ENCODE measurements around the gene SEMA3G.
A peak's percentile ranks its signal among the peaks of the same experiment; 100 is the strongest.

Gene SEMA3G

DNA sequence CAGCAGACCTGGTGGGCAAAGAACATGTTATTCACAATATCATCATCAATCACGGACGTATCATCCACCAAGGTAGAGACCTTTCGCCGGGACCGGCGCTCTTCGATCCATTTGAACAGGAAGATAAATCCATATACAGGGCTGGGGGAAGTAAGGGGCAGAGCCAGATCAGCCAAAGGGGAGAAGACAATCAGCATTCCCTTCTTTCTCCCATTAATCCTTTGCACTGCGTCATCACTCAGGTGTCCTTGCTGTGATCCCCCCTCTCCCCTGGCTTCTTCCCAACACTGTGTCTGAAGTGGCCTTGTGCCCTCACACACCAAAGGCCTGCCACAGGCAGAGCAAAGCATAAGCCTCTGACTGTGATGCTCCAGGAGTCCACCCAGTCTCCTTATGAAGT, 36.4 kb downstream of the SEMA3G start:
- DNase-seq: peak; percentile 47

GRCh38 chr3:52407779-52408178, 37.1 kb downstream of the SEMA3G start:
- peak; percentile 55 for DNase-seq

DNA sequence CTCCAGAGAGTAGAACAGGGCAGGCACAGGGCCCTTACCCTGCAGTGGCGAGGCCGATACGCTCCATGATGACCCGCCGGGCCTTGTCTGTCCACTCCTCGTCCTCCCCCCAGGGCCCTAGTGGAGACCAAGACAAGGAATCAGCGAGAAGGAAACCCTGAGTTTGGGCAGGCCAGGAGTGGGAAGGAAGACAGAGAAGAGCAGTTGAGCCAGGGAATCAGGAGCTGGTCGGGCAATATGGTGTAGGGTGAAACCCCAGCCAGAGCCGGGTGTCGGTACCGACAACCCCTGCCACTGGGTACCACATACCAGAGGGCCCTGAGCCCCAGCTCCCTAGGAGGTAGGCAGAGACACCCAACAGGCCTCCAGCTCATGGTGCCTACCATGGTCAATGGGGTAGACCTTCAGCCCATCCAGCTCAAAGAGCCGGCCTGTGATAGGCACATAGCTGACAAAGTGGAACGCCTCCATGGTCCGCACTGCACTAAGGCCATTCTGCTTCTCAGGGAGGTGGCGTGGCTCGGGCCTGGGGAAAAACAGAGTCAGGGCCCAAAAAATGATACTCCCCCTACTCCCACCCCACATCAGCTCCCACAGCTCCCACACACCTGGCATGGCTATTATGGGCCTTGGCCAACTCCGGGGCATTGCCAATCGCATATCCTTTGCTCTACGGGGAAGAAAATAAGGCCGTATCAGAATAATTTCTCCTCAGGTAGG, 38.0 kb downstream of the SEMA3G start:
- DNase-seq: peak; percentile 59

DNA sequence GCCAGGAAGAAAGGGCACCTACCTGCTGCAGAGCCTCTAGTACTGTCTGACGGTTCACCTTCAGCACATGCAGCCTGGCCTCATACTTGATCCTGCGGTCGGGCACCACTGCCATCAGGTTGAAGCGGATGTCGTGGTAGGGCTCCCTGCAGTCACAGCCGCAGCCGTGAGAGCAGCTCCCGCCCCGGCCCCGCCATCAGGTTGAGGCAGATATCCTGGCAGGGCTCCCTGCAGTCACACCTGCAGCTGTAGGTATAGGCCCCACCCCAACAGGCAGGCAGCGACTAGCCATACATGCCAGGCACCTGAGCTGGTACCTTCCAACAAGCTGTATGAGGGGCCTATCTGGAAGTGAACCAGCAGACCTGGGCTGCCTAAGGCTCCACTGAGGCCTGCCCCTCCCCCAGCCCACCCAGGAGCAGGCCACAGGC, 38.7 kb downstream of the SEMA3G start:
- DNase-seq: peak; percentile 62

DNA sequence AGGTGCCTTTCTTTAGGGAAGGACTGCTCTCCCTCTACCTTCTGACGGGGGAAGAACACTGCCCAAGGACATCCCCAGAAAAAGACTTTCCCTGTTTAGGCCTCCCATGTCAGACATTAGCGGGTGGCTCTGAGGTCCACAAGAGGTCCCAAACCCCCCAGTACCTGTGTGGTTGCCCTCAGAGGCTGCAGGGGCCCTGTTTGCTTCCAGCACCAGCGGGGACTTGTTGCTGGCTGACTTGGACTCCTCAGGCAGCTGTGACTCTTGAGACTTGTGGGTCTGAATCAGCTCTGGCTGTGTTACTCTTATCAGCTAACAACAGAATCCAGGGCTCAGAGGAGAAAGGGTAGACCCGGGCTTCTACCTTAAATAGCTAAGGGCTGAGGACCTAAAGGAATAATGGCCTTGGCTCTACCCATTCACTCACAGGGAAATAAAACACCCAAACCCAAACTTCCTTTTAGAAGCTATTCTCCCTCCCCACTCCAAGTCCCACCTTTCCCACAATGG, 39.2 kb downstream of the SEMA3G start:
- DNase-seq: peak; percentile 27

- DNase-seq: peak; percentile 61
These were observed 39.8 kb downstream of the SEMA3G start for GRCh38 chr3:52405066-52405465.

DNA sequence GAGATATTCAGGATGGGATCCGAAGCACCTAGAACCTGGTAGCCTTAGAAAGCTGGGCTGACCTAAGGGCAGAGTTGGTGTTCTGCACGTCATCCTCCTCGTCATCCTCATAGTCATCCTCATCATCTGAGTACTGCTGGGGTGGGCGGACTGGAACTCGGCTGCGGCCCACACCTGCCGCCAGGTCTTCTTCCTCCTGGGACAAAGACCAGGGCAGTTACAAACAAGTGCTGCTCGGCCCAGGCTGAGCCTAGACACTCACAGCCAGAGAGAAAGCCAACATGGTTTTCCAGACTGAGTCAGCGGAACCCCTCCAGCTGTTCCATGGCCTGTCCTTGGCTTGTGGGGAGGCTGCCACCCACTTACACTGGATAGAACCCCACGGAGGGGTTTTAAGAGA, 40.5 kb downstream of the SEMA3G start:
- no peak for DNase-seq

DNA sequence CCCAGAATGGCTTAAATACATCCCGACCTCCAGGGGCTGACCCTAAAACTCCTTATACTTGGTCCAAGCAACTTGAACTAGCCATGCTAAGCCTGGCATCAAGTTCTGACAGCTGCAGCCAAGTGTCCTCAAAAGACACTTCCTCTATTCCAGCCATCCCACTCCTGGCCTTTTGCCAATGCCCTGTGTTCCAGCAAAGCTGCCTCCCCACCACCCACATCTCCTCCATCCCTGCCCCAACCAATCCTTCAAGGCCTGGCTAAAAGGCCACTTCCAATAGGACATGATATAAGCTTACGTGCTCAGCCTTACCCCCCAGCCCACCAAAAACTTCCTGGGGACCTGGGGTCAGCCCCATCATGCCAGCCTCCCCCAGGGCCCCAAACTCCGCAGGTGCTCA, 40.9 kb downstream of the SEMA3G start:
- peak; percentile 48 for DNase-seq

DNA sequence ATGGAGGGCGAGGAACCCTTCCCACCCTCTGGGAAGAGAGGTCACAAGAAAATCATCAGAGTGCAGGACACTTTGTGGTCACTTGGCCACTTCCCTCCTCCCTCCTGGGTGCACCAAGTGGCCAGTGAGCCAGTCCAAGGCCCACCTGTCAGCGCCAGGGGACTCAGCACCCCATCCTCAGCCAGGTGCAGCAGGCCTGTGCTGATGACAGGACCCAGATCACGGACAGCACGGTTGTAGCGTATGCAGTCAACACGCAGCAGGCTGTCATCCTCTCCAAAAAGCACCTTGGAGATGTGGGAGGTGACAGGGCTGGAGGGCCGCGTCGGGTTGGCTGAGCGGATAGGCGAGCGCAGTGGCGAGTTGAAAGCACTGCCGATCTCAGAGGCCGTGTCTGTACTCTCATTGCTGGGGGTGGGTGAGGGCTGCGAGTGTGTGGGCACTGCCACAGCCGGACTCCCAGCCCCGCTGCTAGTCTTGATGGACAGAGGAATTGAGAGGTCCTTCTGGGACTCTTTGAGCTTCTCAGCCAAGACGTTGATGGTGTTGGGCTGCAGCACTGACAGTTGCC, 41.5 kb downstream of the SEMA3G start:
- peak; percentile 58 for DNase-seq

DNA sequence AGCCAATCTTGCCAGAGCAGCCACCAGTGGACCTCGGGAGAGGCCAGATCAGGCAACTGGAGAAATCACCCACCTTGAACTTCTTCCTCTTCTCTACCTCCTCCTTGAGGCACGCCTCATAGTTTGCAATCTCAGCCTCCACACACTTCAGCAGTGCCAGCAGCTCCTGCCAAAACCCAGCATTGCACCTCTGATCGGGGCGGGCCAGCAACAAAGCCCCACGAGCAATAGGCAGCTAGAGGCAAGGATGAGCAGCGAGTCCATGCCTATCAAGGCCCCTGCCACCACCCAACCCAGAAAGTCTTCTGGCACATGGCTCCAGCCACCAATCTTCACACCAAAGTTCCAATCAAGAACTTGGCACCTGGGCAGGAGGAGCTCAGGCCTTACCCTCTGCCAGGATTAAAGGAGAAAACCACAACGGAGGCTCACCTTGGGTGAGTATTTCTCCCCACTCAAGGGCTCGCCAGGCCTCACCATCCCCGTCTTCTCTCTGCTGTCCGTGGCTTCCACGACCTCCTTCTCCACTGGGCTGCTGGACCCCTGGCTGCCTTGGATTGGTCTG, 42.1 kb downstream of the SEMA3G start:
- peak; percentile 55 for DNase-seq

- peak; percentile 60 for DNase-seq
These were observed 42.8 kb downstream of the SEMA3G start for GRCh38 chr3:52402101-52402521.

- peak; percentile 50 for DNase-seq
These were observed 43.4 kb downstream of the SEMA3G start for GRCh38 chr3:52401551-52401950.

DNA sequence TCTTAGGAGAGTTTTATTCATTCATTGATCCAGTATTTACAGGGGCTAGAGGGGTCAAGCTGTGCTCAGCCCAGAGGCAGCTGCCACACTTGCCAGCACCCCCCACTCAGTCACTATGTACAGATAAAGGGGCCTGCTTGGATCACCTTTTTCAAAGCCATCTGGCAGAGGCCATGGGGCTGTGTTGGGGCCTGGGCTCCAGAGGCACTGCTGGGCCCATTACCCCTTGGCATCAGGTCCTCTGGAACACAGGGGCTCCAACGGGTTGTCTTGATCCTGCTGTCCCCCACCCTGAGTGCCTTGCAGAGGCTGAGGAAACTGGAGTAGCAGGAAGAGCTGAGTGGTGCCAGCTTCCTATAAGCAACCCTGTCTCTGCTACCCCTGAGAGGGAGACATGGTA, 43.9 kb downstream of the SEMA3G start:
- DNase-seq: peak; percentile 61

GRCh38 chr3:52400275-52400793, 44.6 kb downstream of the SEMA3G start:
- no peak for DNase-seq

DNA sequence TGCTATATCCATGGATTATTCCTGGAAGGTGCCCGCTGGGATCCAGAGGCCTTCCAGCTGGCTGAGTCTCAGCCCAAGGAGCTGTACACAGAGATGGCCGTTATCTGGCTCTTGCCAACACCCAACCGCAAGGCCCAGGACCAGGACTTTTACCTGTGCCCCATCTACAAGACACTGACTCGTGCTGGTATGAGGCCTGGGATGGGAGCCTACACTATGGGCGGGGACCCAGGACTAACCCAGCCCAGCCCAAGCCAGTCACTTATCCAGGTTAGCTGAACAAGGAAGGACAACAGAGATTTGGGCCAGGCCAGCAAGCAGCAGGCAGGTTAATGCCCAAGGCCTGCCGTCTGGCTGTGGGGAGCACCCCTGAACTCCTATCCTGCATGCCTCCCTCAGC, 45.3 kb downstream of the SEMA3G start:
- peak; percentile 50 for DNase-seq

DNA sequence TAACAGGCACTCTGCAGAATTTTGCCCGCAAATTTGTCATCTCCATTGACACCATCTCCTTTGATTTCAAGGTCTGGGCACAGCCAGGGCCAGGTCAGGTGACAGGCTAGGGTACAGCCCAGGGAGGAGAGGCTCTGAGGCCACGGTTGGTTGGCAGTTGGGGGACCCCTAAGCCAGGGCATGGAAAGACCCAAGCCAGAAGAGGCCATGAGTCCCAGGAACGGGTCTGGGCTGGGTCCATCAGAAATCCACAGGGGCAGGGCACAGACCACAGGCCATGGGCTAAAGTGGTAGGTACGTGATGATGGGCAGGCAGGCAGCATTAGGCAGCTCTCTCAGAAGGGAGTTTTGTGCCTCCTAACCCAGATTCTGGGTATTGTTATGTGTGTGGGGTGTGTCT, 45.8 kb downstream of the SEMA3G start:
- no peak for DNase-seq

DNA sequence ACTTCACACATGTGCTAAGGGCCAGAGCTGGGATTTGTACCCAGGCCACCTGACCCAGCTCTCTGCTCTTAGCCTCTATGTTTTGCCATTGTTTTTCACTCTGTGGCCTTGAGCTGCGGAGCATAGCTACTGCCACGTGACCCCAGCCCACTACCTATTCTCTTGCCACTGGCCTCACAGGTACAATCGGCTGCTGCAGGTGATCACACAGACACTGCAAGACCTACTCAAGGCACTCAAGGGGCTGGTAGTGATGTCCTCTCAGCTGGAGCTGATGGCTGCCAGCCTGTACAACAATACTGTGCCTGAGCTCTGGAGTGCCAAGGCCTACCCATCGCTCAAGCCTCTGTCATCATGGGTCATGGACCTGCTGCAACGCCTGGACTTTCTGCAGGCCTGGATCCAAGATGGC, 46.2 kb downstream of the SEMA3G start:
- peak; percentile 42 for DNase-seq

GRCh38 chr3:52397676-52398399, 47.1 kb downstream of the SEMA3G start:
- peak; percentile 59 for DNase-seq

- peak; percentile 51 for DNase-seq
These were observed 47.9 kb downstream of the SEMA3G start for GRCh38 chr3:52396907-52397591.

- DNase-seq: peak; percentile 54
These were observed 48.6 kb downstream of the SEMA3G start for GRCh38 chr3:52396011-52396906.

DNA sequence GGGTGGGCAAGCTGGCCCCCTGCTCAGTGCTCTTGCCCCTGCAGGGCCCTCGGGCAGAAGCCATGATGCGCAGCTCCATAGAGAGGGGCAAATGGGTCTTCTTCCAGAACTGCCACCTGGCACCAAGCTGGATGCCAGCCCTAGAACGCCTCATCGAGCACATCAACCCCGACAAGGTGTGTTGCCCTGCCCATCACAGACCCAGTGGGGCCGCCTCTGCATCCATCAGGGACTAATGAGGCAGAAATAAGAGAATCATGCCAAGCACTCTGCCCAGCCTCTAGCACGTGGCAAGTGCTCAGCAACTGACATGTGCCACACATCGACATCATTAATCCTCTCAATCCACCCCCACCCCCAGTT, 49.4 kb downstream of the SEMA3G start:
- no peak for DNase-seq

Data from activated effector memory CD4-positive, alpha-beta T cell treated with anti-CD3 and anti-CD28 coated beads, Interleukin-2, amount 50 U/mL, for 16 hours (primary cell).